GM19023 (cell line): ENCODE data around the gene TAF4.

Source experiments
- ATAC-seq: cut with Tn5 transposase; IDR thresholded peaks from one replicate; pipeline ENCODE4 v1.9.1; 2021; ENCODE audit warnings: mild to moderate bottlenecking, moderate library complexity; ENCODE audit not compliant: unreplicated experiment

The TAF4 gene

DNA sequence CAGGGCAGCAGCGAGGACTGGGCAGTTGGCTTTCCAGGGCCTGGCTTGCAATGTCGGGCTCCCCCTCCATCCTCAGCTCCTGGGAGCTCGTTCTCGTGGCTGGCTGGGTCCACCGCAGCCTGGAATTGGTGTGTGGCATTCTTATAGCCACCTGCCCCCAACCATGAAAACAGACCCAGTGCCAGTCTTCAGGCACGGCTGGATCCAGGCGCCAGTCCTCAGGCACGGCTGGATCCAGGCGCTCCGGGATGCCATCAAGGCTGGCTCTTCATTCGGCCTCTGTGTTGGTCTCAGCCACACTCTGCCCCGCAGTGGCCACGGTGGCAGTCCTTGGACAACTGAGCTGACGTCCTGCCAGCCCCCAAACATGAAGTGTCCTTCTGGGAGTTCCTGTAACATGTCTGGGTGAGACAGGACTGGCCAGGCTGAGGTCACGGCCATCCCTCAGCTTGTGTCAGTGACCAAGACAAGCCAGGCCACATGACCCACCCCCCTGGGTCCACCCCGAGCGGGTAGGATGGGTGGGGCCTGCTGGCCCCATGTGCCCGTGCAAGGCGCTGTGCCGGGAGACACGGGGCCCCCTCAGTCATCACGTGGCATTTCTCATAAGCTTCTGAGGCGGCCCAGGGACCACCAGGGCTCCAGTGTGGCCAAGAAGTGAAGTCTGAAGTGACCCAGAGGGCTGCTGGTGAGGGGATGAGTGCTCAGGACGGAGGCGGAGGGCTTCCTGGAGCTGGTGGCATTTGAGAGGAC, 99.0 kb downstream of the TAF4 start:
- ATAC-seq: no peak

DNA sequence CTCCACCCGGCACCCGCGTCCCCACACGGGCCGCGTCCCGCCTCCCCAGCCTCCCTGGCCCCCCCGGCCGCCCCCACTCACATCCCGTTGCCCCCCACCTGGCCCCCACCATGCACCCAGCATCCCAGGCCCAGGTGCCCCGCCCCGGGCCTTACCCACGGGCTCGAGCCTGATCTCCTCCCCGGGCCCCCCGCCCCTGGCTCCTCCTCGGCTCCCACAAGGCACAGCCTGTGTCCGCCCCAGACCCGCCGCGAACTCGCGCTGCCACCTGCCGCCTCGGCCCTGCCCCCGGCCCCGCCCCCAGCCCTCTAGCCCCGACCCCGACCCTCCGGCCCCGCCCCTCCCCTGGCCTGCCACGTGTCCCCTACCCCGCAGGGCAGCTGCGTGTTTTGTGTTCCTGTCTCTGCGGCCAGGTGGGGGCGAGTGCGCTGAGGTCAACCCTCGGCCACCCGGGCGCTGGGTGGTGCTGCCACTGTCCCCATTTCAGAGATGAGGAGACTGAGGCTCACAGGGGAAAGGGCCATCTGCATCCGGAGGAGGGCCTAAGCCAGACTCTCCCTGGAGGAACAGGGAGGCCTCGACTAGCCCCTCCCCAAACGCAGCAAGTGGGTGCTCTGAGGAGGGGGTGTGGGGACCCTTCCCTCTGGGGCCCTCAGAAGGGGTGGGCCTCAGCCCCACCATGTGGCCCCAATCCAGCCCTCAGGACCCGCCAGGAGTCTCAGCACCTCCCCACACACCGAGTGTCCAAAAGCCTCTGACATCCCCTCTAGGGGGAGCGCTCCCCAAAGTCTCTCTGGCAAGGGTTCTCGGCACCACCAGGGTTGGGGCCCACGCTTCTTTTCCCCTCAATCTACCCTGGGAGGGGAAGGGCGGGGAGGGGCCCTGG, 99.8 kb downstream of the TAF4 start:
- no peak for ATAC-seq

DNA sequence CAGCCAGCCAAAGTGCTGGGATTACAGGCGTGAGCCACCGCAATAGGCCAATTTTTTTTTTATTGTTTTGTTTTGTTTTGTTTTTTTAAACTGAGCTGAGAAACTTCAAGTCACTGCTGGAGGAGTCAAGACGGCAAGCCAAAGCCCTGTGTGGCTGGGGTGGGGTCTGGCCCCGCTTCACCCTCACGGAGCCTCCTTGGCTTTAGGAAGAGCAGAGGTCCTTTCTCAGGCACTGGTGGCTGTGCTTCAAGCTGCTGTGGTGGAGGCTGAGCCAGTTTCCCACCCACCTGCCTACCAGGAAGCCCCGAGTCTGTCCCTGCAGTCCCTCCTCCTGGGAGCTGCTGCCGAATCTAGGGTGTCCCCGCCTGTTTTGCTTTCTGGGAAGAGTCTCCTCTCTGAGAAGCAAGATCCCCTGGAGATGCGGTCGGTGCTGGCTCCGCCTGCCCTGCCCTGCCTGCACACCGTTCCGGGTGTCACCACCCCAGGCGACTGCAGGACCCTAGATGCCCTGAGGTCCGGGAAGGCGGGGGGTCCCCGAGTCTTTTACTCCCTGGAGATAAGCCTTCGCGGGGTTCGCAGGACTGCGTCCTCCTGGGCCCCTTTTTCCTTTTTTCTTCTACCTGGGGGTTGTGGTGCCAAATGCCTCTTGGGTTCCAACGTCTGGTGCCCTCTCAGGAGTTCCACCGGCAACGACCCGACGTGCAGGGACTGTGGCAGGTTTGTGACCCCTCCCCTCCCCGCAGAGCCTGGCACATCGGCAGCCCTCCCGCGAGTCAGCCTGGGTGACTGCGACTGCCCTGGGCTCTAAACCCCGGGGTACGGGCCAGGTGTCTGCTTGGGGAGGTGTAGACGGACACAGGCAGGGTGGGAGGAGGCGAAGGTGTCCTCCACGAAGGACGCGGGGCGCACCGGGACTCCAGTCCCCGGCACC, 100.7 kb downstream of the TAF4 start:
- ATAC-seq: no peak

DNA sequence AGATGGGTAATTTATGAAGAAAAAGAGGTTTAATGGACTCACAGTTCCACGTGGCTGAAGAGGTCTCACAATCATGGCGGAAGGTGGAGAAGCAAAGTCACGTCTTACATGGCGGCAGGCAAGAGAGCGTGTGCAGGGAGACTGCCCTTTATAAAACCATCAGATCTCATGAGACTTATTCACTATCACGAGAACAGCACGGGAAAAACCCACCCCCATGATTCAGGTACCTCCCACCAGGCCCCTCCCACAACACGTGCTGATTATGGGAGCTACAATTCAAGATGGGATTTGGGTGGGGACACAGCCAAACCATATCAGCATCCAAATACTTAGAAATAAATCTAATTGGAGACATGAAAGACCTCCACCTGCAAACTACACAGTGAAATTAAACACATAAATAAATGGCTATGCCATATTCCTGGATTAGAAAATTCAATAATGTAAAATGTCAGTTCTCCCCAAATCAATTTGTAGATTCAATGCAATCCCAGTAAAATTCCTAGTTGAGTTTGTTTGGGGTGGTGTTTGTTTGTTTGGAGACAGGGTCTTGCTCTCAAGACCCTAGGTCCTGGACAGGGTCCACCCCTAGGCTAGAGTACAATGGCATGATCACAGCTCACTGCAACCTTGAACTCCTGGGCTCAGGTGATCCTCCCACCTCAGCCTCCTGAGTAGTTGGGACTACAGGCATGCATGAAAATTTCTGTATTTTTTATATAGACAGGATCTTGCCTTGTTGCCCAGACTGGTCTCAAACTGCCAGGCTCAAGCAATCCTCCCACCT, 101.6 kb downstream of the TAF4 start:
- no peak for ATAC-seq

DNA sequence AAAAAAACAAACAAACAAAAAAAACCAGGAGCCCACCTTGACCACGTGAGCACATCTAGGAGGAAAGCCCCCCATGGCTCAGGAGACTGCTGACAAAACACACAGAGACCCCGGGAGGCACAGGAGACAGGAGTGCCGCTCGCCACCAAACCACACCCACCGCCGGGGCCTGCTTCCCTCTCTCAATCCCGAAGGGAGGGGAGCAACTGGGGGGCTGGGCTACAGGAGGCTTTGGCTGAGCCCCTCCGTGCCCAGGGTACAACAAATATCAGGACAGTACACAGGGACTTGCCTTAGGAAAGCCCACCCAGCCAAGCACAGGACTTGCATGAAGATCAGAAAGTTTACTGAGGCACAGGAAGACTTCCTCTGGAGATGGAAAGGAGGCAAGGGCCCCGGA, 102.5 kb downstream of the TAF4 start:
- ATAC-seq: no peak

DNA sequence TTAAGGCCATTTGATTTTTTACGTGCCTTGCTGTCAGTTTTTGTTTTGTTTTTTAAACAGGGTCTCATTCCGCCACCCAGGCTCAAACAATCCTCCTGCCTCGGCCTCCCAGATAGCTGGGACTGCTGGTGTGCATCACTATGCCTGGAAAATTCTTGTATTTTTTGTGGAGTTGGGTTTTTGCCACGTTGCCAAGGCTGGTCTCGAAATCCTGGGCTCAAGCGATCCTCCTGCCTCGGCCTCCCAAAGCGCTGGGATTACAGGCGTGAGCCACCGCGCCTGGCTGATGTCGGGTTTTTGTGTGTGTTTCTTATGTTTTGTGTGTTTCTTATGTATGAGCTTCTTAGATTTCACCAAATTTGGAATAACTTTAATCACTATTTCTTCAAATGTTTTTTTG, 104.8 kb downstream of the TAF4 start:
- ATAC-seq: no peak

DNA sequence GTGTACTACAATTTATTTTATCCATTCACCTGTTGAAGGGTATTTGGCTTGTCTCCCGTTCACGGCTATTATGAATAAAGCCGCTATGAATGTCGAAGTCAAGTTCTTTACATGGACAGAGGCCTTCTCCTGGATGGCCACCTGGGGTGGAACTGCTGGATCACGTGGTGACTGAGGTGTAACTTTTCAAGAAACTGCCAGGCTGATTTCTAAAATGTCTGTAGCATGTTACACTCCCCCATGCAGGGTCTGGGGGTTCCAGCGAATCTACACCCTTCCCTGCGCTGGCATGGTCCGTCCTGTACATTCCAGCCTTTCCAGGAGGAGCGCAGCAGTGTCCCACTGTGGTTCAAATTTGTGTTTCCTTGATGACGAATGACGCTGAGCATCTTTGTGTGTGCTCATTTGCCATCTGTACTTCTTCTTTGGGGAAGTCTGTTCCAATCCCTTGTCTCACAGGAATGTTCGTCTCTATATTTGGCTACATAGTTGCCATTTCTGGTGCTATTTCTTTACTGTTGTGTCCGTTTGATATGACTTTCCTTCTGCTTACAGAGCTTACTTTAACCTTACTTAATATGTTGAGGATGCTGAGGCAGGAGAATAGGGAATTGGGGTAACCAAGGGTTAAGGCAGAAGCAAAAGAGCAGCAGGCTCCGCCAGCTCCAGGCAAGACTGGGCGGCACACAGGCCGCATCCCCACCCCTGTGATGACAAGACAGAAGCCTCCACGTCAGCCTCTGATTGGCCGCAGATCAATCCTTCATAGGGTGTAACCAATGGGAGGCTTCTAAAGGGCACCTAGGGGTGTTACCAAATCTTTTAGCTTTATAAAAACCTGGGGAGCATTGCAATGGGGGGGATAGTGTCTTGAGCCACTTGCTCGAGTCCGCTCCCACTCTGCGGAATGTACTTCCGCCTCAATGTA, 106.6 kb downstream of the TAF4 start:
- ATAC-seq: no peak

DNA sequence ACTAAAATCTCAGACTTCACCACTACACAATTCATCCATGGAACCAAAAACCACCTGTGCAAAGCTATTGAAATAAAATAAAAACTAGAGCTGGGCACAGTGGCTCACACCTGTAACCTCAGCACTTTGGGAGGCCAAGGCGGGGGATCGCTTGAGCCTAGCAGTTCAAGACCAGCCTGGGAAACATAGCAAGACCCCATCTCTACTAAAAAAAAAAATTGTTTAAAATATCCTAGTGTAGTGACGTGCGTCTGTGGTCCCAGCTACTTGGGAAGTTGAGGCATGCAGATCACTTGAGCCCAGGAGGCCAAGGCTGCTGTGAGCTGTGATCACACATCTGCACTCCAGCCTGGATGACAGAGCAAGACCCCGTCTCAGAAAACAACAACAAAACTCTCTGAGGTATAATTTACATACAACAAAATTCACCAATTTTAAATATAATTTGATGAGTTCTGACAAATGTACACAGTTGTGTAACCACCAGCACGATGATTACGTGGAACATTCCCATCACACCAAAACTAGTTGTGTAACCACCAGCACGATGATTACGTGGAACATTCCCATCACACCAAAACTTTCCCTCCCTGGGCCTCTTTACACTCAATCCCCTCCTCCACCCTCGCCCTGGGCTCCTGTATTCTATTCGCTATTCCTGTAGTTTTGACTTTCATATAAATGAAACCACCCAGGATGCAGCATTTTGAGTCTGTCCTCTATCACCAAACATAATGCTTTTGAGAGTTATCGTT, 107.5 kb downstream of the TAF4 start:
- ATAC-seq: no peak

DNA sequence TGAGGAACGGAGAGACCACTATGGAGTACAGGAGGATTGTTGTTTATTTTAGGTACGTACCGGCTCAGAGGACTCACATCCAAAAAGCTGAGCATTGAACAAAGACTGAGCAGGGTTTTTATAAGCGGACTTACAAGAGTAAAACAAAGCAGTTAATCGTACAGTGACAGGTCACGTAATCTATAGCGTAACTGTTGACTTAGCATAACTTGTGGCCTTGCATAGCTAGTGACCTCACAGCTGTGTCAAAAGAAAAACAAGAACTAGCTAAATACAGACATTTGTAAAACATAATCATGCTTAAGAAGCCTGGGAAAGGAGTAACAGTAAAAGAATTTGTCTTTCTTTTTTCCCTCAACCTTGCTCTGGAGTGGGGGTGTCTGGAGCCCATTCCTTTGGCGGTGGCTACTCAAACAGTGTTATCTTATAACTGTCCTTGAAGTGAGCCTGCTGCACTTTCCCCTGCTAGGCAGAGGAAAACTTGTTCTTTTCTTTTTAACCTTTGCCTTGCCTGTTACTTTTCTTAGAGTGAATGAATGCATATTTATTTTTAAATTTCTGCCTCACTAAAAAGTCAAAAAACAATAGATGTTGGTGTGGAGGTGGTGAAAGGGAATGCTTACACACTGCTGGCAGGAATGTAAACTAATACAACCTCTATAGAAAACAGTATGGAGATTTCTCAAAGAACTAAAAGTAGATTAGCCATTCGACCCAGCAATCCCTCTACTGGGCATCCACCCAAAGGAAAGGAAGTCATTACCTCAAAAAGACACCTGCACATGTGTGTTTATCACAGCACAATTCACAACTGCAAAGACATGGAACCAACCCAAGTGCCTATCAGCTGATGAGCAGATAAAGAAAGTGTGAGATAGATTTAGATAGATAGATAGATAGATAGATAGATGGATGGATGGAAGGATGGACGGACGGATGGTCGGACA, 109.0 kb downstream of the TAF4 start:
- no peak for ATAC-seq

DNA sequence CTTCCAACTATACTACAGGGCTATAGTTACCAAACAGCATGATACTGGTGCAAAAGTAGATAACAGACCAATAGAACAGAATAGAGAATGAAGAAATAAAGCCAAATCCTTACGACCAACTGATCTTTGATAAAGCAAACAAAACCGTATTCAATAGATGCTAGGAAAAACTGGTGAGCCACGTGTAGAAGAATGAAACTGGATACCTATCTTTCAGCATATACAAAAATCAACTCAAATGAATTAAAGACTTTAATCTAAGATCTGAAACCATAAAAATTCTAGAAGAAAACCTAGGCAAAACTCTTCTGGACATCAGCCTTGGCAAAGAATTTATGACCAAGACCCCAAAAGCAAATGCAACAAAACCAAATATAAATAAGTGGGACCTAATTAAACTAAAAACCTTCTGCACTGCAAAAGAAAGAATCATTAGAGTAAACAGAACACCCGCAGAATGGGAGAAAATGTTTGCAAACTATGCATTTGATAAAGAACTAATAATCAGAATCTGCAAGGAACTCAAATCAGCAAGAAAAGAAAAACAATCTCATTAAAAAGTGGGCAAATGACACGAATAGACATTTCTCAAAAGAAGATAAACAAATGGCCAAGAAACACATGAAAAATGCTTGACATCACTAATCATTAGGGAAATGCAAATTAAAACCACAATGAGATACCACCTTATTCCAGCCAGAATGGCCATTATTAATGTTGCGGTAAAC, 109.8 kb downstream of the TAF4 start:
- ATAC-seq: no peak

DNA sequence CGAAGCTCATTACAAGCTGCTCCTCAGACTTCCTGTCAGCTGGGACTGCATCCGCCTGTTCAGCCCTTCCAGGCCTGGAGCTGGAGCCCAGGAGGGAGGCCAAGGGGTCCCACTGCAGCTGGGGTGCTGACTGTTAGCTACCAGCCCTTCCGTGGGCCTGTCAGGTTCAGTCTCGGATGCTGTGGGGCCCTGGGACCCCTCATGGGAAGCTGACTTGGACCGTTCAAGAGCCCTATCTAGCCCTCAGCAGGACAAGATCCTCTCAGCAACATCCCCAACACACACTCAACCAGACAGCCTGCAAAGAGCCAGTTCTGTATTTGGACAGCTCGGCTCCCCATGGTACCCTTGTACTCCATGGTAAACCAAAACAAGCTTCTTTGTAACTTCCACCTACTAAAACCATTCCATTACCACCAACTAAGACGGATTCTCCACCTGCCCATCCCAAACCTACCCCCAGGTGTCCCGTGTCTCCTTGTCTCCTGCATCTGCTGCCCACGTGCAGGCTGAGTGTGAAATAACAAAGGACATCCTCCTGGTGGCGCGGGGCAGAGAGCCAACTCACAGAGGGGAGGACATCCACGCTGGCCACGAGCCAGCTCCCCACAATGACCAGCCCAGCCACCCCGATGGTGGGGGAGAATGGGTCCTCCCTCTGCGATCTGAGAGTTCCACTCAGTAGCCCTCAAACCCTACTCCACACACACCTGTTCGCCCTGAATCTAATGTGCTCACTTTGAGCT, 111.2 kb downstream of the TAF4 start:
- no peak for ATAC-seq

DNA sequence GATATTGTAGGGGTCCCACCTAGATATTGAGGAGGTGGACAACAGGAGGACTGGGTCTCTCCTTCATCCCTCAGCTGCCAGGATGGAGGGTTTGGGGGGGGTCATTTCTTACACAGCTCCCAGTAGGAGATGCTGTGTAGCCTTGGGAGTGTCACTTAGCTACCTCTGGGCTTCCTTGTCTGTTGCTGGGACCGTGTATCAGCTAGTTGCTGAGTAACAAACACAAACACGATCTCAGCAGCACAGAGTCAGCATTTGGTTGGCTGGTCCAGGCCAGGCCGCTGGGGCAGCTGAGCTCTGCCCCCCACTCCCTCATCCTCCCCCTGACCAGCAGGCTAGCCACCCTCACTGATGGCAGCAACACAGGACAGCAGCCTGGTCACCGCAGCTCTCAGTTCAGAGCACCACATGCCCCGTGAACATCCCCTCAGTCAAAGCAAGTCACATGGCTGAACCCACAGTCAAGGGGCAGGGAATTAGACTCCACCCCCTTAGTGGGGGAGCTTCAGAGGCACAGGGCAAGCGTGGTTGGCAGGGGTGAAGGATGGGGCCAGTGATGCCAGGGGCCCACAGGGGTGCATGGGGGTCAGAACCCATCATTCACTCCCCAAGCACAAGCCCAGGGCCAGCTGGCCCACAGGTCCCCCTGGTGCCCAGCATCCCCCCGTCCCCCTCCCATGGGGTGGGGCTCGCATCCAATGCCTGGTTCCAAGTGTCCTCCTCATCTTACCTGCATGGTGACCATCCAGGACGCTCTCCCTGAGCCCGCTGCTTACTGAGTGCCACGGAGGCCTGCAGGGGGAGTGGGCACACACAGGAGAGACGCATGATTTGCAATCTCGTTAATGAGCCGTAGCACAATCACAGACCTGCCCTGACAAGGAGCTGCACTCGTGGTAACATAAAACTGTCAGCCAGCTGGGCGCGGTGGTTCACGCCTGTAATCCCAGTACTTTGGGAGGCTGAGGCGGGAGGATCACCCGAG, 112.4 kb downstream of the TAF4 start:
- no peak for ATAC-seq

DNA sequence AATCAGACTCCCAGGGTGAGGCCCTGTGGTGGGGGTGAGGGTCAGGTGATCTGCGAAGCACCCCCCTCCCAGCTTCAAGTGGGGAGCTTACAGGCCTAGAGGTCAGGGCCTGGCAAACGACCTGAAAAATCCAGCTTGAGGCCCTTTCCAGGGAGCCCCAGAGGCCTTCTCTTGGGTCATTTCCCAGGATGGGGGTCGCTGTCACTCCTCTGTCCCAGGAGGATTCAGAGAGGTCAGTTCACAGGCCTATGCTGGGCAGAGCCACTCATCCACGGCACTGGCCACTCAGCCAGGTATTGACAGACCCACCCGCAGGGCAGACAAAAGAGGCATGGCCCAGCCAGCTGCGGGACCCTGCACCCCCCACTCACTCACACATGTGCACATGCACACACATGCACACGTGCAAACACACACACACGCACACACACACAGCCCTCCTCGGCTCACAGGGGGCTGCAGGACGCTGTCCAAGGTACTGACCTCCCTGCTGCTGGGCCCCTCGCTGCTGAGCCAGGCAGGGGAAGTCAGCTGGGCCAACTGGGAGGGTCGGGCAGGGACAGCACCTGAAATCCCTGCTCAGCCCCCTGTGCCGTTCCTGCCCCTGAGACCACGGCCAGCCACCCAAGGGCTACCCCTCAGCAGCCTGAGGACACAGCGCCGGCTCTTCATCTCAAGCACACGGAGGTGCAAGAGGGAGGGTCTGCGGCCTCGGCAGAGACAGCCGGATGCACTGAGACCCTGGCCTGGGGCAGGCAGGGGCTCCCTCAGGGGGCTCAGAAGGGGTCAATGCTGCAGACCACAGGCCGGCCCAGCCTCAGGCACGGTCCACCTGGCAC, 113.8 kb downstream of the TAF4 start:
- no peak for ATAC-seq

DNA sequence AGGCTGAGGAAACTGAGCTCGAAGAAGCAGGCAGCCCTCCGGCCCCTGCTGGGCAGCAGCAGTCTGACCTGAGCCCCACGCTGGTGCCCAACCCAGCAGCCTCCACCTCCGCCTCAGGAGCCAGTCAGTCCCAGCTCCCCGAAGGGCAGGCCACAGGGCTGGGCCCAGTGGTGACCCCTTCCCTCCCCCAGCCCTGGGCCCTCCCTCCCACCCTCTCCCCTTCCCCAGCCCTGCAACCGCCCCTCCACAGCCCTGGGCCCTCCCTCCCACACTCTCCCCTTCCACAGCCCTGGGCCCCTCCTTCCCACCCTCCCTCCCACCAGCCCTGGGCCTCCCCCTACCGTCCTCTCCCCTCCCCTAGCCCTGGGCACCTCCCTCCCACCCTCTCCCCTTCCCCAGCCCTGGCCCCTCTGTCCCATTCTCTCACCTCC, 115.0 kb downstream of the TAF4 start:
- ATAC-seq: no peak
